SK-N-MC (cell line): Measurements from ENCODE around the gene EXOC3.

Source experiments
- EZH2 ChIP-seq: fragments of 200-600 bp; sonication (generic); IDR thresholded peaks from one replicate; pipeline ENCODE4 v1.6.1; 2017; ENCODE audit warnings: antibody characterized with exemption
- FOXP2 ChIP-seq: optimal IDR thresholded peaks from 2 replicates; pipeline ENCODE3; 2011; ENCODE audit warnings: mild to moderate bottlenecking, moderate library complexity; ENCODE audit not compliant: insufficient read depth; ENCODE audit errors: extremely low read length, control extremely low read depth
- POLR2AphosphoS5 ChIP-seq: IDR thresholded peaks from 2 replicates; pipeline ENCODE4 v1.6.1; 2012; ENCODE audit warnings: mild to moderate bottlenecking, low read depth, low read length, borderline replicate concordance

GRCh38 chr5:485113-485945, 42.4 kb downstream of the EXOC3 start:
- TF ChIP-seq POLR2AphosphoS5, result no peak
- no peak for TF ChIP-seq EZH2
- no peak for TF ChIP-seq FOXP2
